GM18868 (cell line): Measurements from ENCODE around the gene SMIM24.

Source experiments
- ATAC-seq: cut with Tn5 transposase; IDR thresholded peaks from one replicate; pipeline ENCODE4 v1.9.1; 2021; ENCODE audit warnings: mild to moderate bottlenecking, moderate library complexity; ENCODE audit not compliant: unreplicated experiment

The SMIM24 gene

GRCh38 chr19:3499738-3500428, 19.6 kb upstream of the SMIM24 start:
- no peak for ATAC-seq

- ATAC-seq, result no peak
These were observed 17.6 kb upstream of the SMIM24 start for GRCh38 chr19:3497757-3498520.

DNA sequence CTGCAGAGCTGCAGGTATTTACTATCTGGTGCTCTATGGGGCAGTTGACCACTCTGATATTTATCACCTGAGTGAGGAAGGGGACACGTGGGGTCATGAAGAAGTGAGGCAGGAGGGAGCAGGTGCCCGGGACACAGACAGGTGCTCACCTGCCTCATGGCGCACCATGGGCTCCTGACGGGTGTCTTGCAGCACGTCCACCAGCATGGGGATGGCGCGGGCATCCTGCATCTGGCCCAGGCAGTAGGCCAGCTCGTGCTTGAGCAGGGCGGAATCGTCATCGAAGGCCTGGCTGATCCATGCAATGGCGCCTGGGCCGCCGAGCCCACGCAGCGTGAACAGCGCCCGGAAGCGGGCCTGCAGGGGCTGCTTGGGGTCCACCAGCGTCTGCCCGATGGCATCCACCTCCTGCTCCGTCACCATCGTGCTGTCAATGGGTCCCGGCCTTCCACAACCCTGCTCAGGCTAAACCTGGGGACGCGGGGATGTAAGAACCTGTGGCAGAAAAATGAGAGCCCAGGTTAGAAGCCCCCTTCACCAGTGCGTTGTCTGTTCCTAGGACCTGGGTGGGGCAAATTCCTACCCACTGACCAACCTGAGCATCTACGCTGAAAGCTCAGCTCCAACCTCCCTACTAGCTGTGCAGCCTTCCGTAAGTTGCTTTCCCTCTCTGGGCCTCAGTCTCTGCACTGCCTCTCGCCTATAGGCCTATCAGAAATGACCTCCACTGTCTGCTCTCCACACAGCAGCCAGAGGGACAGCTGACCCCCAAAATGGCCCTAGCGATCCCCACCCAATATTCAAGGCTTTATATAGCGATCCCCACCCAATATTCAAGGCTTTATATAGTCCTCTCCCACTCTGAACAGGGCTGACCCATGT, 16.3 kb upstream of the SMIM24 start:
- no peak for ATAC-seq

DNA sequence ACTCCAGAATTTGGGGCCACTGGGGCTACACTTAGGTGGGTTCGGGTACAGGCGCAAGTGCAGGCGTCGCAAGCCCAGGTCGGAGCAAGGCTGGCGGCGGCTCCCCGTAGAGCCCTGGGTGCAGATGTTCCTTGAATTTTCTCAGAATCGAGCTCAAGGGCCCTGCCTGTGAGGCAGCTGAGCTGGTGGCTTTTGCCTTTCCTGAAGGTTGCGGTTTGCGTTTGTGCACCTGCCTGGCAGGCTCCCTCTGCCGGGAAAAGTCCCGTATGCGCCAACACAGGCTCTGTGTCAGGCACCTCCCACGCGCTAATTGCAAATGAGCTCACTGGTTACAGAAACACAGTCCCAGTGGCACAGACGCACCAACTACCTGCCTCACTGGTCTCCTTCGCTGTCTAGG, 14.2 kb upstream of the SMIM24 start:
- ATAC-seq, result no peak

DNA sequence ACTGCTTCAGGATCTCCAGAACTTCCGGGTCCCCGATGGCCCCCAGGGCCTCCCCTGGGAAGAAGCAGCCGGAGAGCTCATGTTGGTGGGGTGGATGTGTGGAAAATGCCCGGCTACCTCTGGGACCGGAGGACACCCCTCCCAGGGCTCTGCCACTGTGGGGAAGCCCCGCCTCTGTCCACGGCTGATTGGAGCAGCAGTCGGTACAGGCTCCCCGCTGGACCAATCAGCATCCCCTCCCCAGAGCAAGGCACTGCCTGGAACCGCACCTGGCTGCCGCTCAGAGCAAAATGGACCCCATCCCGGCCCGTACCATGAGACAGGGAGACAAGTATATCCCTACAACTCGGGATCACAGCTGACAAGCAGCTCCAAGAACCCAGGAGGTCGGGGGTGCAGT, 13.7 kb upstream of the SMIM24 start:
- no peak for ATAC-seq

GRCh38 chr19:3493651-3494050, 13.3 kb upstream of the SMIM24 start:
- no peak for ATAC-seq

GRCh38 chr19:3492919-3493318, 12.6 kb upstream of the SMIM24 start:
- ATAC-seq, result no peak

GRCh38 chr19:3492131-3492839, 12.0 kb upstream of the SMIM24 start:
- ATAC-seq, result no peak

- no peak for ATAC-seq
These were observed 11.2 kb upstream of the SMIM24 start for GRCh38 chr19:3491396-3492119.

DNA sequence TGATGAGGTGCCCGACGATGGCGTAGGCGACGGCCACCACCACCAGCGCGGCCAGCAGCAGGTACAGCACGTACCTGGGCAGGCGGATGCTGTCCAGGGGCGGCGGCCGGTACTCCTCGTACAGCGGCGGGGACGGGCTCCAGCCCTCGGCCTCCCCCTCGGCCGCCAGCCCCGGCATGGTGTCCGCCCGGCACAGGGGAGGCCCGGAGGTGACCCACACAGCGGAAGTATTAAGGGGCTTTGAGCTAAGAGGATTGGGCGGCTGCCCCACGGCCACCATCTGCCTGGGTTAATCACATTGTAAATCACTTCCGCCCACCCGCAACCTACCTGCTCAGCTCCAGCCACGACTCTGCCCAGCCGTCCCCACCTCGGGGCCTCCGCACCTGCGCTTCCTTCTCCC, 2.9 kb upstream of the SMIM24 start, which contains the start of gene SMIM44:
Gene SMIM44 (minus strand): TSS at position 216 of the 403 bp plus-strand sequence. CDS start 38 bp downstream, at position 178.
- ATAC-seq, result no peak

DNA sequence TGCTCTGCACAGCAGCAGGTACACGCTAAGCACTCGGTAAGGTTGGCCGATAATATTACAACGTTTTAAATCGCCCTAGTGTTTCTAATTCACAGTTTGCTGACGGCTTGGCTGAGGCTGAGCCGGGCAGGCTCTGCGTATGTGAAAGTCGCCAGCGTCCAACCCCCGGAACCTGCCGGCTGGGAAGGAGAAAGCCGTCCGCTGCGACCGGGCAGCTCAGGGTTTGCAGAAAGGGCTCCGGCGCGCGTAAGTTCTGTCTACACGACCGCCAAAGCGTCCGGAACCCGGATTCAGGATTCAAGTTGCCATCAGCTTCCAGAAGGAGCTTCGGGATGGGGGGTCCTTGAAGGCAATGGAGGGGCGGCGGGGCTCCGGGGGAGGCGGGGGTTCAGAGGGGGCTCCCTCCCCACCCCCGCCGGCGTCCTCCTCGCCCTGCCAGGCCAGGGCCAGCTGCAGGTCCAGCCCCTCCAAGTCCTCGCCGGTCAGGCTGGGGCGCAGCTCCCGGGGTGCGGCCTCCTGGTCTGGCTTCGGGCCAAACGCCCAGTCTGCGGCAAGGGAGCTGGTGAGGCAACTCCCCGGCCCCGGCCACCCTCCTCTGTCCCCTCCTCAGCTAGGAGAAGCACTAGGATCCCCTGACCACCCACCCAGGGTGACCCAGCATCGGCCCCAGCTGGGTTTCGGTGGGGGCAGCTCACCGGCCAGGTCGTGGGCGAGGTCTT, 2.3 kb upstream of the SMIM24 start:
- no peak for ATAC-seq

GRCh38 chr19:3481241-3482090, 1.1 kb upstream of the SMIM24 start:
- ATAC-seq, result no peak

DNA sequence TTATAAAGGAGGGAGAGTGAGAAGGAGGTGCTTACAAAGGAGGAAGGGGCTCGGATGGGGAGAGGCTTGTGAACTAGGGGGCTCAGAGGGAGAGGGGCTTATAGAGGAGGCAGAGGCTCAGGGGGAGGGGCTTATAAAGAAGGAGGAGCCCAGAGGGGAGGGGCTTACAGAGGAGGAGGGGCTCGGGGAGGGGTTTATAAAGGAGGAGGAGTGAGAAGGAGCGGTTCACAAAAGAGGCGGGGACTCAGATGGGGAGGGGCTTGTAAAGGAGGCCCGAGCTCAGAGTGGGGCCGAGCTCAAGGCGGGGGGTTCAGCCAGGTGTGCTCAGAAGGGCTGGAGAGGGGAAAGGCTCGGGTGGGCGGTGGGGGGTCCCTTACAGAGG, 500 bp downstream of the SMIM24 start:
- ATAC-seq, result no peak

DNA sequence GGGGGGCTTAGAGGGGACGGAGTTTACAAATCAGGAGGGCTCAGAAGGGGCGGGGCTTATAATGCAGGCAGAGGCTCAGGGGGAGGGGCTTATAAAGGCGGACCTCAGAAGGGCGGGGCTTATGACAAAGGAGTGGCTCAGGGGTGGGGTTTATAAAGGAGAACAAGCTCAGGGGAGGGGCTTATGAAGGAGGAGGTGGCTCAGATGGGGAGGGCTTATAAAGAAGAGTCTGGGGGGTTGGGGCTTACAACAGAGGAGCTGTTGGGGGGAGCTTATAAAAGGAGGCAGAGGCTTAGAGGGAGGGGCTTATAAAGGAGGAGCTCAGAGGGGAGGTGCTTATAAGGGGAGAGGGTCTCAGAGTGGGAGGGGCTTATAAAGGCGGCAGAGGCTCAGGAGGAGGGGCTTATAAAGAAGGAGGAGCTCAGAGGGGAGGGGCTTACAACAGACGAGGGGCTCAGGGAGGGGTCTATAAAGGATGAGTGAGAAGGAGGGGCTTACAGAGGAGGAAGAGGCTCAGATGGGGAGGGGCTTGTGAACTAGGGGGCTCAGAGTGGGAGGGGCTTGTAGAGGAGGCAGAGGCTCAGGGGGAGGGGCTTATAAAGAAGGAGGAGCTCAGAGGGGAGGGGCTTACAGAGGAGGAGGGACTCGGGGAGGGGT, 1.0 kb downstream of the SMIM24 start:
- ATAC-seq, result no peak

DNA sequence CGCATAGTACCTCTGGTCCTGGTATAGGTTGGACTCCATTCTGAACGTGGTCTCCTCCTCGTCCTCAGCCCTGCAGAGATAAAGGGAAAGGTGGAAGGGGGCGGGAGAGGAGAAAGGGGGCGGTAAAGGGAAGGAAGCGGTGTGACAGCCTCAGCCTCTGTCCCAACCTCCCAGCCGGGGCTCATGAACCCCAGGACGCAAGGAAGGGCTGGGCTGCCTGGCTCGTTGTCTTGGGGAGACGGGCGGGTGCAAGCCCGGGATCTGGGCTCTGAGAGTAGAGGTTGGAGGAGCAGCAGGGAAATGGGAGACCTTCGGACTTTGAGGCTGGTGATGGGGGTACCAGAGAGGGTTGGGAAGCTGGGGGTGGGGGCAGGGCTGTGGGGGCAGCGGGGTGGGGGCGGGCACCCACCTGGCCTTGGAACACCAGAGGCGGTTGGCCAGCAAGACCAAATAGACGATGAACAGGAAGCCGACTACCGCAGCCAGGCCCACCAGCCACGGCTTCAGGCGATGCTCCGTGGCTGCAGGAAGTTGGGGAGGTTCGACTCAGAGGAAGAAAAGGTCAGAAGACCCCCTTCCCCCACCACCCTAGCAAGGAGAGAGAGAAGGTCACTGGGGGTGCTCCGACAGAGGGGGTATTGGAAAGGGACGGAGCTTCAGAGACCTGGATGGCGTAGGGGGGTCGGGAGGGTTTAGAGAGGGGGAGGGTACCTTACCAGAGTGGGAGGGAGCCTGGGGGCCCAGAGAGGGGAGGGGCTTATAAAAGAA, 1.7 kb downstream of the SMIM24 start:
- ATAC-seq, result no peak

DNA sequence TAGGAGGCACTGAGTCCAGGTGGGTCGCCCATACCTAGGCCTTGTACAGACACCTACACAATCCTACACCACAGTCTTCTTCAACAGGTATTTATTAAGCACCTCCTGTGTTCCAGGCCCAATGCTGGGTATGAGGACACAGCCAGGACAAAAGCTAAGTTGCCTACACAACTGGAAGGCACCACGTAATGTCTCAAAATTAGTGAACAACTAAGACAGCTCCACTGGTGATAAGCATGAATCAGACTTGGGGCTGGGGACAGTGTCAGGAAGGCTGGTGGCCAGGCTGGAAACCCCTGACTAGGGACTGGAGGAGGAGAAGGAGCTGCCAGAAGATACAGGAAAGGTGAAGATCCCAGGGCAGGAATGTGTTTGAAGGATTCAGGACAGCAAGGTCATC, 2.4 kb downstream of the SMIM24 start:
- no peak for ATAC-seq

GRCh38 chr19:3477506-3477905, 2.8 kb downstream of the SMIM24 start:
- ATAC-seq, result no peak
